Ectodermal cell (in vitro differentiated cells): Measurements from ENCODE around the gene ZNF436. TPM values are rescaled to one million over a fixed set of nuclear protein-coding genes. Genes with fewer than 3 reads are reported as not detected.

ENCODE experiments used
- H3K27ac ChIP-seq: 2 replicates; pipeline ENCODE4 v1.7.0; 2013; ENCODE audit warnings: mild to moderate bottlenecking, low read depth, low read length; ENCODE audit not compliant: insufficient read depth, poor library complexity, severe bottlenecking
- H3K27me3 ChIP-seq: 2 replicates; pipeline ENCODE4 v1.7.0; 2013; ENCODE audit warnings: mild to moderate bottlenecking, low read length; ENCODE audit not compliant: insufficient read depth, control insufficient read depth, poor library complexity, severe bottlenecking
- H3K36me3 ChIP-seq: one replicate; pipeline ENCODE4 v1.7.0; 2013; ENCODE audit warnings: low read length; ENCODE audit not compliant: control insufficient read depth, insufficient read depth
- H3K4me1 ChIP-seq: one replicate; pipeline ENCODE4 v1.7.0; 2013; ENCODE audit warnings: low read length; ENCODE audit not compliant: control insufficient read depth, insufficient read depth
- H3K4me3 ChIP-seq: 2 replicates; pipeline ENCODE4 v1.7.0; 2013; ENCODE audit warnings: low read depth, low read length, control low read depth; ENCODE audit not compliant: insufficient read depth
- H3K9me3 ChIP-seq: 2 replicates; pipeline ENCODE4 v1.7.0; 2013; ENCODE audit warnings: mild to moderate bottlenecking, low read length, moderate library complexity; ENCODE audit not compliant: control insufficient read depth
- WGBS, 2 experiments: methylation state at CpG; one replicate each; pipeline ENCODE4 v1.1.7; 2013; ENCODE audit warnings: missing lambda C conversion rate in 2 of 2; 5-methylcytosine and 5-hydroxymethylcytosine counted together
- polyA plus RNA-seq, 4 experiments: library from polyadenylated mRNA; stranded (reverse); fragments of 50-300 nt; gene quantifications; one replicate each; pipeline ENCODE4 v1.2.3, GENCODE V29; 2013

ZNF436 gene
- polyA plus RNA-seq (2013, experiment 1 of 4): 9.7 TPM
- 12.7 TPM for polyA plus RNA-seq (2013, experiment 2 of 4)
- 11.3 TPM for polyA plus RNA-seq (2013, experiment 3 of 4)
- polyA plus RNA-seq (2013, experiment 4 of 4): 12.5 TPM

DNA sequence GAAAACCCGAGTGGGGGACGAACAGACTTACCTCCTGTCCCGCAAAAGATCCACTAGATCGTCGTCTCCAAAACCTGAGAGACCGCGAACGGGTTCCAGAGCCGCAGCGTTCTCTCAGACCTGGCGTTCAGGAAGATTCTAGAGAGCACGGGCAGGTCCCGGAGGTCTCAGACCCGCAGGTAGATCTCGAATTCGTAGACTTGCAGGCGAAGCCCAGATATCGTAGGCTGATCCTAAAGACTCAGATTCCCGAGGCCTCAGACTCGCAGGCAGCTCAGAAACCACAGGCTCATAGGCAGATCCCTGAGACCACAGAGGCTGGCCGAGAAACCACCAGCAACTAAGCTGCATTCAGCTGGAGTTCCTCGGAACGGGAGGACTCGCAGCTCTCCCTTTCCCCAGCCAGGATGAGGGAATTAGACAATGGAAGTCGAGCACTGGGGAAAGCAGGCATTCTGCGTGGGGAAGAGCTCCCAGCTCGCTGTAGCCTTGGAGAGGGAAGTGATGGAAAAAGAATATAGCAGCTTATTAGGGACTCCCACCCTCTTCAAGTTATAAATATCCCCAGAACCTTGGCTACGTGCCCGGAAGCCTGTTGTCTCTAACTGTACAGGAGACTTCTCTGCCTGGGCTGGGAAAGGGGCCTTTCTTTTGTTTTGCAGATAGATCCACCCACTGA is at the start of gene ZNF436:
Gene ZNF436 (minus strand): TSS at position 502 of the 679 bp plus-strand sequence. CDS start 1,831 bp downstream, outside the sequence.
- Histone ChIP-seq H3K36me3 (no peaks in the 10 kb centered on the region), H3K4me3 (peak within 1 kb of the TSS; percentile 58), H3K9me3 (no peaks in the 10 kb centered on the region), H3K27me3 (peaks cover 17% of the 10 kb centered on the region), H3K4me1 (peaks cover 36% of the 10 kb centered on the region), H3K27ac (peak within 1 kb of the TSS; percentile 95)
- WGBS, 2 experiments: 7 to 10% methylated on average over 28 to 29 of the region's 29 CpGs

DNA sequence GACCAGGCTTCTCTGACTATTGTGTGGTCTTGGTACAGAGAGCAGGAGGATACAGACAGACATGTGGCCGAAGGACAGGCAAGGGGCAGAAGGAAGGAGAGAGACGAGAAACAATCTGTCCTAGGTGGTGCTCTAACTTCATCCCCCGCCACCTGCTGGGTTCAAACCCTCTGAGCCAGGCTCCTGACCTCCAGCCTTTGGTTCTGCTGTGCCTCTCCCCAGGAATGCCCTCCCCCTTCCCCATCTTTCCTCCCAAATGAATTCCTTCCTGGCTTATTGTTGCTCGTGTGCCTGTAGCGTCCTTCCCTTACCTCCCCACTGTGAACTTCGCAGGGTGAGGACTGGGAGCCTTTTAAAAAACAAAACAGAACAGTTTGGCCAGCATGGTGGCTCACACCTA is 49.5 kb upstream of the ZNF436 start:
- Histone ChIP-seq H3K4me3 (no peak overlapping the region), H3K27me3 (peaks cover 97% of the 10 kb centered on the region), H3K36me3 (no peaks in the 10 kb centered on the region), H3K27ac (no peak overlapping the region), H3K4me1 (peaks cover 17% of the 10 kb centered on the region), H3K9me3 (no peaks in the 10 kb centered on the region)
- WGBS, 2 experiments: 11 to 12% methylated on average over 6 of the region's 6 CpGs

DNA sequence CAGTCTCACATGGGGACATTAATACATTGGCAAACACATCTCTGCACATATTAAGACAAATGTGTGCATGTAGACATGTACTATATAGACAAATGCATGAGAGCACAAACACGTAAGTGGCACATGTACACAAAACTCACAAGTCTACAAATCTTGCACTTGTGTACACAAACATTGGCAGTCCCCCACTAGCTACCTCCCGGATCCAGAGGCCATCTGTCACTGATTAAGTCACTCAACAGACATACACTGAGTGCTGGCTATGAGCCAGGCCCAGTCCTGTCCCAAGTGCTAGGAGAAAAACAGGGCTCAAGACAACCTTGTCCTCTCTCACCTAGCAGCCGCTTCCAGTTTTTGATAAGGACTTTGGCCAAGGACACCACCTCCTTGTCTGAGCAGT is 47.9 kb upstream of the ZNF436 start:
- H3K36me3 ChIP-seq: no peaks in the 10 kb centered on the region
- 79 to 80% methylated on average over 3 of the region's 3 CpGs for WGBS, 2 experiments

DNA sequence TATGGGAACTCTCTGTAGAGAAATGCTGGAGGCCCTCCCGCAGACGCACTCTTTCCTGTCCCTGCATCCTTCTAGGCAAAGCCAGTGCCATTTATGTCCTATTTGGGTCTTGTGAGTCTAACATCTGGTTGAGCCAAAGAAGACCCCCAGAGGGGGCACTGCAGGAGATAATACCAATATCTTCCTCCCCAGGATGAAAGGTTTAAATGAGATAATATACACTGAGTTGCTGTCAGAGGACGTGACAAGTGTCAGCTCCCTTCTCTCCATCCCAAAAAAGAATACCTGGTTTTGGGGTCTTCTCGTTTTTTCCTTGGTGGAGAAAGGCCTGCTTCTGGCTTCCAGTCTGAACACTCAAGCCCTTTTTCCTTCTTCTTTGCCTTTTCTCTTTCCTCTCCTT is 47.3 kb upstream of the ZNF436 start:
- Histone ChIP-seq H3K9me3 (no peaks in the 10 kb centered on the region), H3K4me3 (no peak overlapping the region), H3K4me1 (peaks cover 8% of the 10 kb centered on the region), H3K36me3 (no peaks in the 10 kb centered on the region), H3K27me3 (peaks cover 76% of the 10 kb centered on the region), H3K27ac (no peak overlapping the region)
- 78 to 82% methylated on average over 4 of the region's 4 CpGs for WGBS, 2 experiments

More for the DNA sequence above, 47.9 kb upstream of the ZNF436 start:
- peaks cover 82% of the 10 kb centered on the region for H3K27me3 ChIP-seq
- no peak overlapping the region for H3K27ac ChIP-seq
- H3K4me3 ChIP-seq: no peak overlapping the region
- H3K9me3 ChIP-seq: no peaks in the 10 kb centered on the region
- H3K4me1 ChIP-seq: peaks cover 8% of the 10 kb centered on the region

DNA sequence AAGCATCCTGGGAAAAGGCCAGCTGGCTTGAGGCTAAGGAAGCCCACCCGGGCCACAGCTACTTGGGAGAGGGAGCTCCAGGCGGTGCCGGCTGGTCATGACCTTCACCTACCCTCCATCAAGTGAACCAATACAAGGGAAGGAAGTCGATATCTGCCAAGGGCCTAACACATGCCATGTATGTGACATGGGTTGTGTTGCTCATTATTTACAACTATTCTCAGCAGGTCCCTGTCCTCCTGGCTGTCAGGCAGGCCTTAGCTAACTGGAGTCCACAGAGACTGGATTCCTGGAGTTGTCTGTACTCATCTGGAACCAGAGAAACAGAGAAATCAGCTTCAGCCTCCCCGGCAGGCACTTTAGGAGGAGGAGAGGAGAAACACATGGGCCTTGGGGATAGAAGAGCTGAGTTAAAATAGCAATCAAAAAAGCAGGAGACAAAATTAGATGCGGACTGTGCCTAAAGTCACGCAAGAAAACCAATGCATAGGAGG is 39.2 kb upstream of the ZNF436 start:
- 89 to 90% methylated on average over 7 of the region's 7 CpGs for WGBS, 2 experiments
- Histone ChIP-seq H3K27me3 (peaks cover 74% of the 10 kb centered on the region), H3K36me3 (no peaks in the 10 kb centered on the region), H3K4me1 (no peaks in the 10 kb centered on the region), H3K4me3 (no peak overlapping the region), H3K9me3 (no peaks in the 10 kb centered on the region), H3K27ac (no peak overlapping the region)

DNA sequence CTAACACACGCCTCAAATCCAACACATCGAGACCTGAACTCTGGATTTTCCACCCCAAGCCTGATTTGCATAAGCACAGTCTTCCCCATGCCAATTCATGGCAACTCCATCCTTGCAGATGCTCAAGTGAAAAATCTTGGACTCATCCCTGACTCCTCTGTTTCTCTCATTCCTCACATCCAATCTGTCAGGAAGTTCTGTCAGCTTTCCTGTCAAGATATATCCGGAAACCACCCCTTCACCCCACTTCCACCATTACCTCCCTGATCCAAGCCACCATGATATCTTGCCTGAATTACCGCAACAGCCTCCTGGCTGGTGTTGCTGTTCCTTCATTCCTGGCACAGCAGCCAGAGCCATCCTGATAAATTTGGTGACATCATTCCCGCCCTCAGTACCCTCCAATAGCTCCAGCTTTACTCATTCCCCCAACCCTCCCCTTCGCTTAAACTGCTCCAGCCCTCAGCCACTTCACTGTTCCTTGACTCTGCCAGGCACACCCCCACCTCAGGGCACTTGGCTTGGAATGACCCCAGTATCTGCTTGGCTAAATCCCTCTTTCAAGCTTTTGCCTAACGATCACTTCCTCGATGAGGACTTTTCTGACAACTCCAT is 37.5 kb upstream of the ZNF436 start:
- WGBS, 2 experiments: 85 to 86% methylated on average over 8 of the region's 8 CpGs
- H3K4me1 ChIP-seq: no peaks in the 10 kb centered on the region
- H3K9me3 ChIP-seq: no peaks in the 10 kb centered on the region
- H3K4me3 ChIP-seq: no peak overlapping the region
- H3K36me3 ChIP-seq: no peaks in the 10 kb centered on the region
- H3K27me3 ChIP-seq: peaks cover 91% of the 10 kb centered on the region
- H3K27ac ChIP-seq: no peak overlapping the region

DNA sequence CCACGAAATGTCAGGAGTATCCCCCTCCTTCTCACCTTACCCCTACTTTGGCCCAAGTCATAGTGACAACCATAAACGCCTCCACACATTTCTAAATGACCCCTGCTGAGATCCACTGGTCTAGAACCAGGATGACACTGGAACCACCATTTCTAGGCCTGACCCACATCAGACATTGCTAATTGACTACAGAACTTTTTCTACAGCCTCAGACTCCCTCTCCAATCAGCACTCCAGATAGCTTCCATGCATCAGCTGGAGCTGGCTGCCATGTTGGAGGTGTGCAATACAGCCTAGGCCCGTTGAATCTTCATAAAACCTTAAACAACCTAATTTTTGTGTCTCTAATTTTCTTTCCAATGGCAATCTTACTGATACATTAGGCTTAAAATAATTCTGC is 36.3 kb upstream of the ZNF436 start:
- peaks cover 93% of the 10 kb centered on the region for H3K27me3 ChIP-seq
- no peak overlapping the region for H3K27ac ChIP-seq
- no peak overlapping the region for H3K4me3 ChIP-seq
- no peaks in the 10 kb centered on the region for H3K4me1 ChIP-seq
- no peaks in the 10 kb centered on the region for H3K9me3 ChIP-seq
- no peaks in the 10 kb centered on the region for H3K36me3 ChIP-seq
- WGBS, 2 experiments: 78% methylated on average over 3 of the region's 3 CpGs

DNA sequence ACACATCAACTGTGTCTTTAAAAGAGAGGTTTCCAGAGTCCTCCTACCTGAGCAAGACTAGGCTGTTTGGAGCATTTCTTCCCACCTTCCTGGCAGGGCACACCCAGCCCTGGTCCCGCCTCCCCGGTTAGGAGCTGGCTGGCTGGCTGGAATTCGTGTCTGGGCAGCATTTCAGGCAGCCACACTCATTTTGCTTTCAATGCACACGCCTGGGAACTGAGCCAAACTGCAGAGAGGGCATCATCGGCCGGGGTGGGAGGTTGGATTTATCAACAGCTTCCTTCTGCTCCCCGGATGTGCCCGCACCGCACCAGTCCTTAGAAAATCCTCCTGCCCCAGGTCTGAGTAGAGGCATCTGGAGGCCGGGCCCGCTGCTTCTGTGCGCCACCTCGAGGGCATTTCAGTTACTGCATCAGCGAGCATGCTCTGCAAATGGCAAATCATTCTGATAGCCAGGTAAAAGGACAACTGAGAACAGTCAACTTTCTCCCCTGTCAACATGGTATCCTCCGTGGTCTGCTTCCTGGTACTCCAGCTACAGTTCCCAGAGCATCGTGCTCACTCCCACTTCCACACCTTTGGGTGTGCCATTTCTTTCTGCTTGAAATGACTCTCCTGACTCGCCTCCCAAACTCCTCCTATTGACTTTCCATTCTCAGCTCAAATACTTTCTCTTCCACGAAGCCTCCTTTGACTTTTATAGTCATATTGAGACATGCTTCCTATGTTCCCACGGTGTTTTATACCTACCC is 34.3 kb upstream of the ZNF436 start:
- Histone ChIP-seq H3K36me3 (no peaks in the 10 kb centered on the region), H3K27me3 (peaks cover 98% of the 10 kb centered on the region), H3K27ac (no peak overlapping the region), H3K4me1 (no peaks in the 10 kb centered on the region), H3K4me3 (peak overlapping the region; percentile 23), H3K9me3 (no peaks in the 10 kb centered on the region)
- WGBS, 2 experiments: 10 to 13% methylated on average over 19 of the region's 19 CpGs

DNA sequence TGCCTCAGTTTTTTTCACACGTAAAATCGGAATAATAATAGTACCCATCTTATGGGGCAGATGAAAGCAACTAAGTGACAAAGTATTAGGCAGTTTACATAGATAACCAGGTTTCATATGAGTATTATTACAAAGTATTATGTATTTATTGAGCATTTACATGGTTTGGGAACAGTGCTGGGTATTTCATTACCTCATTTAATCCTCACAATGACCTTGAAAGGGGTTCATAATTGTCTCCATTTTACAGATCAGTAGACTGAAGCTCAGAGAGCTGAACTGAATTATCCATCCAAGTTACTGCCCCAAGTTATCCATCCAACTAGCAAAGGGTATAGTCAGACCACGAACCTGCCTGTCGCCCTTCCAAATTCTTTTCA is 33.7 kb upstream of the ZNF436 start:
- Histone ChIP-seq H3K27me3 (peaks cover 97% of the 10 kb centered on the region), H3K4me1 (no peaks in the 10 kb centered on the region), H3K27ac (no peak overlapping the region), H3K4me3 (no peak overlapping the region), H3K36me3 (no peaks in the 10 kb centered on the region), H3K9me3 (no peaks in the 10 kb centered on the region)
- 64 to 73% methylated on average over 4 of the region's 4 CpGs for WGBS, 2 experiments

DNA sequence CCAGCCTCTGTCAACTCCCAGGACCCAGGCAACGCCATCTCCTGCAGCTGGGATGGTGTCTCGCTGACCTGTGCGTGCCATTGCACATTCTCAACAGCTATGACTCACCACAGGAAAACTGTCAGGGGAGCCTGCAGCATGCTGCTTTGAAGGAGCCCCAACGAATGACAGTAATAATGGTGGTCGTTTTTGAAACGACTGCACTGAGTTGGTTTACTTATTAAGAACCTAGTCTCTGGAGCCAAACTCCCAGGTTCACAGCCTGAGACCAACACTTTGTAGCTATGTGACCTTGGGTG is 33.4 kb upstream of the ZNF436 start:
- no peak overlapping the region for H3K27ac ChIP-seq
- WGBS, 2 experiments: 37 to 45% methylated on average over 6 of the region's 6 CpGs

More for the DNA sequence above, 33.4 kb upstream of the ZNF436 start:
- Histone ChIP-seq H3K4me1 (no peaks in the 10 kb centered on the region), H3K36me3 (no peaks in the 10 kb centered on the region), H3K27me3 (peaks cover 97% of the 10 kb centered on the region), H3K4me3 (no peak overlapping the region), H3K9me3 (no peaks in the 10 kb centered on the region)
